GM23338 (cell line): ENCODE measurements around the gene LRP1B. TPM values are rescaled to one million over a fixed set of nuclear protein-coding genes. Genes with fewer than 3 reads are reported as not detected.

Source experiments
- ATAC-seq: fragments of 200-7000 bp; cut with Tn5 transposase; 3 replicates; pipeline ENCODE4 v1.9.1; 2020
- DNase-seq: peaks from one replicate; pipeline ENCODE4 v3.0.0-alpha.2; 2015; ENCODE audit warnings: low spot score
- H2AFZ ChIP-seq: fragments of 200-600 bp; sonication (generic); 2 replicates; pipeline ENCODE4 v1.8.0; 2016; ENCODE audit warnings: antibody characterized with exemption, mild to moderate bottlenecking, moderate library complexity
- H3F3A ChIP-seq: fragments of 200-600 bp; sonication (generic); replicated peaks from 2 replicates; pipeline ENCODE4 v1.8.0; 2017; ENCODE audit warnings: antibody characterized with exemption, mixed run types, low read depth
- H3K27ac ChIP-seq: fragments of 200-600 bp; sonication (generic); 2 replicates; pipeline ENCODE4 v1.6.1; 2016; ENCODE audit warnings: low read depth
- H3K27me3 ChIP-seq: fragments of 200-600 bp; sonication (generic); 2 replicates; pipeline ENCODE4 v1.8.0; 2016; ENCODE audit warnings: mild to moderate bottlenecking, mixed run types, moderate library complexity; ENCODE audit not compliant: insufficient read depth
- H3K36me3 ChIP-seq: fragments of 200-600 bp; sonication (generic); 2 replicates; pipeline ENCODE4 v1.8.0; 2016; ENCODE audit warnings: mild to moderate bottlenecking; ENCODE audit not compliant: insufficient read depth
- H3K4me1 ChIP-seq: fragments of 200-600 bp; sonication (generic); 2 replicates; pipeline ENCODE4 v1.8.0; 2016; ENCODE audit warnings: mild to moderate bottlenecking, moderate library complexity; ENCODE audit not compliant: insufficient read depth
- H3K4me2 ChIP-seq: fragments of 200-600 bp; sonication (generic); 2 replicates; pipeline ENCODE4 v1.7.1; 2017; ENCODE audit warnings: mixed run types
- H3K4me3 ChIP-seq: fragments of 200-600 bp; sonication (generic); 2 replicates; pipeline ENCODE4 v1.6.1; 2016; ENCODE audit warnings: mixed run types
- H3K79me2 ChIP-seq: fragments of 200-600 bp; sonication (generic); replicated peaks from 2 replicates; pipeline ENCODE4 v1.8.0; 2017; ENCODE audit warnings: mild to moderate bottlenecking; ENCODE audit not compliant: insufficient read depth
- H3K9me2 ChIP-seq: fragments of 200-600 bp; sonication (generic); 2 replicates; pipeline ENCODE4 v1.8.0; 2017; ENCODE audit not compliant: insufficient read depth
- H4K20me1 ChIP-seq: fragments of 200-600 bp; sonication (generic); replicated peaks from 2 replicates; pipeline ENCODE4 v1.8.0; 2017; ENCODE audit warnings: mild to moderate bottlenecking; ENCODE audit not compliant: insufficient read depth
- H3K27ac Mint-ChIP-seq: 2 replicates; pipeline ENCODE4 v1.8.0; 2020; ENCODE audit warnings: inconsistent platforms, mild to moderate bottlenecking, moderate library complexity, mixed read lengths
- H3K27me3 Mint-ChIP-seq: 3 replicates; pipeline ENCODE4 v1.8.0; 2022; ENCODE audit warnings: low read depth, mild to moderate bottlenecking, moderate library complexity, mixed read lengths, inconsistent platforms; ENCODE audit not compliant: insufficient read depth, poor library complexity
- H3K36me3 Mint-ChIP-seq: 3 replicates; pipeline ENCODE4 v1.8.0; 2021; ENCODE audit warnings: low read depth, mild to moderate bottlenecking, inconsistent platforms, moderate library complexity, mixed read lengths
- H3K4me1 Mint-ChIP-seq: 3 replicates; pipeline ENCODE4 v1.8.0; 2020; ENCODE audit warnings: mild to moderate bottlenecking, inconsistent platforms, mixed read lengths
- H3K4me3 Mint-ChIP-seq: 3 replicates; pipeline ENCODE4 v1.8.0; 2021; ENCODE audit warnings: moderate library complexity, mild to moderate bottlenecking, inconsistent platforms, mixed read lengths
- H3K9me3 Mint-ChIP-seq: 3 replicates; pipeline ENCODE4 v1.8.0; 2020; ENCODE audit warnings: moderate library complexity, mild to moderate bottlenecking, inconsistent platforms, mixed read lengths
- EZH2 ChIP-seq: fragments of 200-600 bp; sonication (generic); IDR thresholded peaks from one replicate; pipeline ENCODE4 v1.8.0; 2017; ENCODE audit warnings: antibody characterized with exemption, mild to moderate bottlenecking, low read depth; ENCODE audit not compliant: unreplicated experiment
- JUNB ChIP-seq: IDR thresholded peaks from one replicate; pipeline ENCODE4 v1.6.1; 2016; ENCODE audit warnings: antibody characterized with exemption; ENCODE audit not compliant: unreplicated experiment
- NANOG ChIP-seq: IDR thresholded peaks from 2 replicates; pipeline ENCODE4 v1.6.1; 2016; ENCODE audit warnings: antibody characterized with exemption, borderline replicate concordance
- STAT1 ChIP-seq: IDR thresholded peaks from one replicate; pipeline ENCODE4 v1.6.1; 2016; ENCODE audit warnings: antibody characterized with exemption; ENCODE audit not compliant: unreplicated experiment
- ZNF114 ChIP-seq: fragments of 250-450 bp; sonication (Bioruptor Pico); IDR thresholded peaks from 2 replicates; pipeline ENCODE4 v1.5.0; 2020; ENCODE audit warnings: mild to moderate bottlenecking, moderate library complexity
- ZNF331 ChIP-seq: fragments of 250-450 bp; sonication (Bioruptor Pico); IDR thresholded peaks from 2 replicates; pipeline ENCODE4 v1.5.0; 2020; ENCODE audit warnings: low read depth, mild to moderate bottlenecking, moderate library complexity
- polyA plus RNA-seq: library from polyadenylated mRNA; unstranded; fragments of >200 nt; fragmentation: Nextera tagmentation; extraction: Ambion mirVana; gene quantifications from 2 replicates; pipeline ENCODE4 v1.2.1, GENCODE V29; 2016
- total RNA-seq: library from RNA; depleted of rRNA; stranded (reverse); fragments of >200 nt; shearing (Covaris generic); gene quantifications from 2 replicates; pipeline ENCODE4 v1.2.3, GENCODE V29; 2014
- TF ChIP-seq, protein P1 (sequence below): IDR thresholded peaks from one replicate; pipeline ENCODE4 v1.6.1; 2018; ENCODE audit warnings: antibody characterized with exemption; ENCODE audit not compliant: unreplicated experiment
- TF ChIP-seq, protein P2 (sequence below), 2 experiments: fragments of 200-600 bp in 1 of 2; sonication (generic) in 1 of 2; conservative IDR thresholded peaks; 2 replicates each; pipeline versions ENCODE4 v1.5.1 to v1.6.1; 2016 to 2017; ENCODE audit warnings: antibody characterized with exemption in 2 of 2, low read depth in 2 of 2, mild to moderate bottlenecking in 2 of 2, moderate library complexity in 1 of 2
- TF ChIP-seq, protein P3 (sequence below): fragments of 250-450 bp; sonication (Bioruptor Pico); IDR thresholded peaks from 2 replicates; pipeline ENCODE4 v1.5.0; 2020; ENCODE audit warnings: mild to moderate bottlenecking, moderate library complexity
- TF ChIP-seq, protein P4 (sequence below): IDR thresholded peaks from 2 replicates; pipeline ENCODE4 v1.6.1; 2016; ENCODE audit warnings: antibody characterized with exemption

LRP1B gene
- total and polyA plus RNA-seq, 2 experiments from 2014 or later = 0.15 to 0.97 TPM

DNA sequence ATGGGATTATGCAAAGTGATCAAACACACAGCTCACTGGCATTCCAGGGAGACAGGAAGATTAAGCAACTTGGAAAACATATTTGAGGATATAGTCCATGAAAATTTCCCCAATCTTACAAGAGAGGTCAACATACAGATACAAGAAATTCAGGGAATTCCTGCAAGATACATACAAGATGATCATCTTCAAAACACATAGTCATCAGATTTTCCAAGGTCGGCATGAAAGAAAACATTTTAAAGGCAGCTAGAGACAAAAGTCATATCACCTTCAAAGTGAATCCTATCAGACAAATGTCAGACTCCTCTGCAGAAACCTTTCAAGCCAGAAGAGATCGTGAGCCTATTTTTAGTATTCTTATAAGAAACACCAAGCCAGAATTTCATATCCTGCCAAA lies 1188.5 kb downstream of the LRP1B start (continued):
- TF ChIP-seq, protein P1, sequence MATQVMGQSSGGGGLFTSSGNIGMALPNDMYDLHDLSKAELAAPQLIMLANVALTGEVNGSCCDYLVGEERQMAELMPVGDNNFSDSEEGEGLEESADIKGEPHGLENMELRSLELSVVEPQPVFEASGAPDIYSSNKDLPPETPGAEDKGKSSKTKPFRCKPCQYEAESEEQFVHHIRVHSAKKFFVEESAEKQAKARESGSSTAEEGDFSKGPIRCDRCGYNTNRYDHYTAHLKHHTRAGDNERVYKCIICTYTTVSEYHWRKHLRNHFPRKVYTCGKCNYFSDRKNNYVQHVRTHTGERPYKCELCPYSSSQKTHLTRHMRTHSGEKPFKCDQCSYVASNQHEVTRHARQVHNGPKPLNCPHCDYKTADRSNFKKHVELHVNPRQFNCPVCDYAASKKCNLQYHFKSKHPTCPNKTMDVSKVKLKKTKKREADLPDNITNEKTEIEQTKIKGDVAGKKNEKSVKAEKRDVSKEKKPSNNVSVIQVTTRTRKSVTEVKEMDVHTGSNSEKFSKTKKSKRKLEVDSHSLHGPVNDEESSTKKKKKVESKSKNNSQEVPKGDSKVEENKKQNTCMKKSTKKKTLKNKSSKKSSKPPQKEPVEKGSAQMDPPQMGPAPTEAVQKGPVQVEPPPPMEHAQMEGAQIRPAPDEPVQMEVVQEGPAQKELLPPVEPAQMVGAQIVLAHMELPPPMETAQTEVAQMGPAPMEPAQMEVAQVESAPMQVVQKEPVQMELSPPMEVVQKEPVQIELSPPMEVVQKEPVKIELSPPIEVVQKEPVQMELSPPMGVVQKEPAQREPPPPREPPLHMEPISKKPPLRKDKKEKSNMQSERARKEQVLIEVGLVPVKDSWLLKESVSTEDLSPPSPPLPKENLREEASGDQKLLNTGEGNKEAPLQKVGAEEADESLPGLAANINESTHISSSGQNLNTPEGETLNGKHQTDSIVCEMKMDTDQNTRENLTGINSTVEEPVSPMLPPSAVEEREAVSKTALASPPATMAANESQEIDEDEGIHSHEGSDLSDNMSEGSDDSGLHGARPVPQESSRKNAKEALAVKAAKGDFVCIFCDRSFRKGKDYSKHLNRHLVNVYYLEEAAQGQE = no peak
- no peak for TF ChIP-seq ZNF331 (CRISPR knock-in tag)

DNA sequence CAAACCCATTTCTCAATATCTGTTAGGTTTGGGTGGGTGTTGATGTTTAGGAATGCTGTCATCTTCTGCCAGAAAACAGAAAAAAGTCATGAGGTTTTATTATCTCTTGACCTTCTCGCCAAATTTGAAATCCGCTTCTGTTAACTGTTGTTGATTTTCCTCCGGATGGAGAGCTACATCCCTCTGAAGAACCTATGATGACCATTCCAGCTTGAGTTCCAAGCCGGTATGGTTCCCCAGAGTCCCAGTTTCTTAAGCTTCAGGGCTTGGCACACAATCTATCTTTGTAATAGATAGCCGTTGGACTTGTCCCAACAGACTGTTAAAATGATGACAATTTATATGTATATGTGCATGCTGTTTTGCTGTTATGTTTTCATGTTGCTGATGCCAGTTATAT lies 1201.0 kb downstream of the LRP1B start:
- TF ChIP-seq NANOG (no peak), JUNB (no peak), ZNF114 (CRISPR knock-in tag) (no peak), EZH2 (no peak), ZNF331 (CRISPR knock-in tag) (no peak), STAT1 (no peak)
- TF ChIP-seq, protein P2, sequence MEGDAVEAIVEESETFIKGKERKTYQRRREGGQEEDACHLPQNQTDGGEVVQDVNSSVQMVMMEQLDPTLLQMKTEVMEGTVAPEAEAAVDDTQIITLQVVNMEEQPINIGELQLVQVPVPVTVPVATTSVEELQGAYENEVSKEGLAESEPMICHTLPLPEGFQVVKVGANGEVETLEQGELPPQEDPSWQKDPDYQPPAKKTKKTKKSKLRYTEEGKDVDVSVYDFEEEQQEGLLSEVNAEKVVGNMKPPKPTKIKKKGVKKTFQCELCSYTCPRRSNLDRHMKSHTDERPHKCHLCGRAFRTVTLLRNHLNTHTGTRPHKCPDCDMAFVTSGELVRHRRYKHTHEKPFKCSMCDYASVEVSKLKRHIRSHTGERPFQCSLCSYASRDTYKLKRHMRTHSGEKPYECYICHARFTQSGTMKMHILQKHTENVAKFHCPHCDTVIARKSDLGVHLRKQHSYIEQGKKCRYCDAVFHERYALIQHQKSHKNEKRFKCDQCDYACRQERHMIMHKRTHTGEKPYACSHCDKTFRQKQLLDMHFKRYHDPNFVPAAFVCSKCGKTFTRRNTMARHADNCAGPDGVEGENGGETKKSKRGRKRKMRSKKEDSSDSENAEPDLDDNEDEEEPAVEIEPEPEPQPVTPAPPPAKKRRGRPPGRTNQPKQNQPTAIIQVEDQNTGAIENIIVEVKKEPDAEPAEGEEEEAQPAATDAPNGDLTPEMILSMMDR (conservative IDR thresholded peaks at IDR 0.05; ENCODE audit: low read depth in 2 of 2) = no peak
- TF ChIP-seq, protein P3, sequence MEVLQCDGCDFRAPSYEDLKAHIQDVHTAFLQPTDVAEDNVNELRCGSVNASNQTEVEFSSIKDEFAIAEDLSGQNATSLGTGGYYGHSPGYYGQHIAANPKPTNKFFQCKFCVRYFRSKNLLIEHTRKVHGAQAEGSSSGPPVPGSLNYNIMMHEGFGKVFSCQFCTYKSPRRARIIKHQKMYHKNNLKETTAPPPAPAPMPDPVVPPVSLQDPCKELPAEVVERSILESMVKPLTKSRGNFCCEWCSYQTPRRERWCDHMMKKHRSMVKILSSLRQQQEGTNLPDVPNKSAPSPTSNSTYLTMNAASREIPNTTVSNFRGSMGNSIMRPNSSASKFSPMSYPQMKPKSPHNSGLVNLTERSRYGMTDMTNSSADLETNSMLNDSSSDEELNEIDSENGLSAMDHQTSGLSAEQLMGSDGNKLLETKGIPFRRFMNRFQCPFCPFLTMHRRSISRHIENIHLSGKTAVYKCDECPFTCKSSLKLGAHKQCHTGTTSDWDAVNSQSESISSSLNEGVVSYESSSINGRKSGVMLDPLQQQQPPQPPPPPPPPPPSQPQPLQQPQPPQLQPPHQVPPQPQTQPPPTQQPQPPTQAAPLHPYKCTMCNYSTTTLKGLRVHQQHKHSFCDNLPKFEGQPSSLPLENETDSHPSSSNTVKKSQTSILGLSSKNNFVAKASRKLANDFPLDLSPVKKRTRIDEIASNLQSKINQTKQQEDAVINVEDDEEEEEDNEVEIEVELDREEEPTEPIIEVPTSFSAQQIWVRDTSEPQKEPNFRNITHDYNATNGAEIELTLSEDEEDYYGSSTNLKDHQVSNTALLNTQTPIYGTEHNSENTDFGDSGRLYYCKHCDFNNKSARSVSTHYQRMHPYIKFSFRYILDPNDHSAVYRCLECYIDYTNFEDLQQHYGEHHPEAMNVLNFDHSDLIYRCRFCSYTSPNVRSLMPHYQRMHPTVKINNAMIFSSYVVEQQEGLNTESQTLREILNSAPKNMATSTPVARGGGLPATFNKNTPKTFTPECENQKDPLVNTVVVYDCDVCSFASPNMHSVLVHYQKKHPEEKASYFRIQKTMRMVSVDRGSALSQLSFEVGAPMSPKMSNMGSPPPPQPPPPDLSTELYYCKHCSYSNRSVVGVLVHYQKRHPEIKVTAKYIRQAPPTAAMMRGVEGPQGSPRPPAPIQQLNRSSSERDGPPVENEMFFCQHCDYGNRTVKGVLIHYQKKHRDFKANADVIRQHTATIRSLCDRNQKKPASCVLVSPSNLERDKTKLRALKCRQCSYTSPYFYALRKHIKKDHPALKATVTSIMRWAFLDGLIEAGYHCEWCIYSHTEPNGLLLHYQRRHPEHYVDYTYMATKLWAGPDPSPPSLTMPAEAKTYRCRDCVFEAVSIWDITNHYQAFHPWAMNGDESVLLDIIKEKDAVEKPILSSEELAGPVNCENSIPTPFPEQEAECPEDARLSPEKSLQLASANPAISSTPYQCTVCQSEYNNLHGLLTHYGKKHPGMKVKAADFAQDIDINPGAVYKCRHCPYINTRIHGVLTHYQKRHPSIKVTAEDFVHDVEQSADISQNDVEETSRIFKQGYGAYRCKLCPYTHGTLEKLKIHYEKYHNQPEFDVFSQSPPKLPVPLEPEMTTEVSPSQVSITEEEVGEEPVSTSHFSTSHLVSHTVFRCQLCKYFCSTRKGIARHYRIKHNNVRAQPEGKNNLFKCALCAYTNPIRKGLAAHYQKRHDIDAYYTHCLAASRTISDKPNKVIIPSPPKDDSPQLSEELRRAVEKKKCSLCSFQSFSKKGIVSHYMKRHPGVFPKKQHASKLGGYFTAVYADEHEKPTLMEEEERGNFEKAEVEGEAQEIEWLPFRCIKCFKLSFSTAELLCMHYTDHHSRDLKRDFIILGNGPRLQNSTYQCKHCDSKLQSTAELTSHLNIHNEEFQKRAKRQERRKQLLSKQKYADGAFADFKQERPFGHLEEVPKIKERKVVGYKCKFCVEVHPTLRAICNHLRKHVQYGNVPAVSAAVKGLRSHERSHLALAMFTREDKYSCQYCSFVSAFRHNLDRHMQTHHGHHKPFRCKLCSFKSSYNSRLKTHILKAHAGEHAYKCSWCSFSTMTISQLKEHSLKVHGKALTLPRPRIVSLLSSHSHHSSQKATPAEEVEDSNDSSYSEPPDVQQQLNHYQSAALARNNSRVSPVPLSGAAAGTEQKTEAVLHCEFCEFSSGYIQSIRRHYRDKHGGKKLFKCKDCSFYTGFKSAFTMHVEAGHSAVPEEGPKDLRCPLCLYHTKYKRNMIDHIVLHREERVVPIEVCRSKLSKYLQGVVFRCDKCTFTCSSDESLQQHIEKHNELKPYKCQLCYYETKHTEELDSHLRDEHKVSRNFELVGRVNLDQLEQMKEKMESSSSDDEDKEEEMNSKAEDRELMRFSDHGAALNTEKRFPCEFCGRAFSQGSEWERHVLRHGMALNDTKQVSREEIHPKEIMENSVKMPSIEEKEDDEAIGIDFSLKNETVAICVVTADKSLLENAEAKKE (CRISPR knock-in tag) = no peak
- TF ChIP-seq, protein P4, sequence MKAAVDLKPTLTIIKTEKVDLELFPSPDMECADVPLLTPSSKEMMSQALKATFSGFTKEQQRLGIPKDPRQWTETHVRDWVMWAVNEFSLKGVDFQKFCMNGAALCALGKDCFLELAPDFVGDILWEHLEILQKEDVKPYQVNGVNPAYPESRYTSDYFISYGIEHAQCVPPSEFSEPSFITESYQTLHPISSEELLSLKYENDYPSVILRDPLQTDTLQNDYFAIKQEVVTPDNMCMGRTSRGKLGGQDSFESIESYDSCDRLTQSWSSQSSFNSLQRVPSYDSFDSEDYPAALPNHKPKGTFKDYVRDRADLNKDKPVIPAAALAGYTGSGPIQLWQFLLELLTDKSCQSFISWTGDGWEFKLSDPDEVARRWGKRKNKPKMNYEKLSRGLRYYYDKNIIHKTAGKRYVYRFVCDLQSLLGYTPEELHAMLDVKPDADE = no peak
- Histone ChIP-seq H3K4me1 (peaks cover 8% of the 10 kb centered on the region), H3K4me3 (no peak overlapping the region), H3K9me2 (no peaks in the 10 kb centered on the region), H2AFZ (no peak overlapping the region), H3K4me2 (no peak overlapping the region), H3K27ac (no peak overlapping the region), H3K27me3 (no peaks in the 10 kb centered on the region), H3K79me2 (no peaks in the 10 kb centered on the region), H3F3A (no peaks in the 10 kb centered on the region), H4K20me1 (no peaks in the 10 kb centered on the region), H3K36me3 (no peaks in the 10 kb centered on the region)
- DNase-seq (no peak), ATAC-seq (no peak)
- no peak overlapping the region for H3K27ac Mint-ChIP-seq
- peaks cover 3% of the 10 kb centered on the region for H3K27me3 Mint-ChIP-seq
- H3K9me3 Mint-ChIP-seq = no peaks in the 10 kb centered on the region
- peaks cover 20% of the 10 kb centered on the region for H3K4me1 Mint-ChIP-seq
- H3K36me3 Mint-ChIP-seq = no peaks in the 10 kb centered on the region
- no peak overlapping the region for H3K4me3 Mint-ChIP-seq
